ENCODE measurements around the gene MAGIX.
A peak's percentile ranks its signal among the peaks of the same experiment; 100 is the strongest.
"Not testable (repeated sequence)": the region's sequence is repeated elsewhere in the genome, so short reads cannot be mapped to it uniquely, and the experiment has no call there.

Gene MAGIX

DNA sequence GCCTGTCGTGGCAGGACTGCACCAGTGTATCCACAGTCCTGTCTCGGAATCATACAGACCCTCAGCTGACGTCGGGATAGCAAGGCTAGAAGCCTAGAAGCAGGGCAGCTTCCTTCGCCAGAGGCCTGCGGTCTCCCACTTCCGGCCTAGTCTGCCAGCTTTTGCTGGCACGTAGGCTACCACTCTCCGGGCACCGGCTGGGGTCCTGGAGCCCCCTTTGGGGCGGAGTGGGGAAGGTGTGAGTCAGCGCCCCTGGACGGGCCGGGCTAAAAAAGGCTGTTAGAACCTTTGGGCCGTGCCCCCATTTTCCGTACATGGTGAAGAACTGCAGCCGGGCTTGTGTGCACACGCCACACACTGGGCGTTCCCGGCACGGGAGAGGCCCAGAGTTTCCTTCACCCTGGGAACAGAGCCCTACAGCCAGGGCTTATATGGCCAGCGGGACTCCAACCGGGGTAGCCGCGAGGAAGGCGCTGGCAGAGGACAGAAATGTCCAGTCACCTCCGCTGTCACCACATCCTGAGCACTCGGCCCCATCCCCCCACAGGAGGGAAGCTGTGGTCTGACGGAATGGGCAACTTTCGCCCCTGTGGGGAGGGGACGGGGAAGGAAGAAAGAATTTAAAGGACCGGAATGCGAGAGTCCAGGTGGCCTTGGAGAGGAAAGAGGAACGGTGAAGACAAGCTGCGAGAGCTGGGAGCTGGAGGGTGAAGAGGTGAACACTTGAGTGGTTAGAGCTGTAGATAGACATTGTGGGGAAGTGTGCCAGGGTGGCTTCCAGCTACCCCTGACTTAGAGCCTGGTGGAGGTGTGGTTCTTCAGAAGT lies 4.6 kb downstream of the MAGIX start:
- peak overlapping the region; percentile 99 for H3K27ac Mint-ChIP-seq
- intact Hi-C loops (cut with micrococcal nuclease): loop anchor here (5.0 kb wide), 1 partner anchor 45 kb away; the partner anchor contains the start of gene GPKOW
- no peaks in the 10 kb centered on the region for H3K27me3 Mint-ChIP-seq
- no peaks in the 10 kb centered on the region for H3K9me3 Mint-ChIP-seq
- peaks cover 55% of the 10 kb centered on the region for H3K4me1 Mint-ChIP-seq (ENCODE audit: low read depth)
- peak overlapping the region; percentile 83 for H3K4me3 Mint-ChIP-seq
- H3K36me3 Mint-ChIP-seq (ENCODE audit: low read depth): peaks cover 10% of the 10 kb centered on the region

DNA sequence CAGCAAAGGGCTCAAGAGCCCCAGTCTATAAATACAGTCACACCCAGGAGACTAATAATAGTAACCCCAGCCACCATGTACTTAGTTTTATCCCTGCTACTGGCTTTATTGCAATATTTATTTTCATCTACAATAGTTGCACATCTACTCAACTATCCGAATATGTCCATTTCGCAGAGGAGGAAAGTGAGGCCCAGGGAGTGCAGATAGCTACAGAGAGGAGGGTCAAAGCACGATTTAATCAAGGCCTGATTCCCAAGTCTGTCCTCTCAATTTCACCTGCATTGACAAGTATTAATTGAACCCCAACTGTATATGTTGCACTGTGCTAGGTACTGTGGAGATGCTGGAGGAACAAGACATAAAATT lies 5.2 kb downstream of the MAGIX start:
- Mint-ChIP-seq H3K27ac (peak overlapping the region; percentile 99), H3K9me3 (no peaks in the 10 kb centered on the region), H3K4me3 (peak overlapping the region; percentile 83), H3K4me1 (ENCODE audit: low read depth) (peaks cover 58% of the 10 kb centered on the region), H3K27me3 (no peaks in the 10 kb centered on the region), H3K36me3 (ENCODE audit: low read depth) (peaks cover 15% of the 10 kb centered on the region)
- intact Hi-C loops (cut with micrococcal nuclease): loop anchor here (5.0 kb wide), 1 partner anchor 45 kb away; the partner anchor contains the start of gene GPKOW

DNA sequence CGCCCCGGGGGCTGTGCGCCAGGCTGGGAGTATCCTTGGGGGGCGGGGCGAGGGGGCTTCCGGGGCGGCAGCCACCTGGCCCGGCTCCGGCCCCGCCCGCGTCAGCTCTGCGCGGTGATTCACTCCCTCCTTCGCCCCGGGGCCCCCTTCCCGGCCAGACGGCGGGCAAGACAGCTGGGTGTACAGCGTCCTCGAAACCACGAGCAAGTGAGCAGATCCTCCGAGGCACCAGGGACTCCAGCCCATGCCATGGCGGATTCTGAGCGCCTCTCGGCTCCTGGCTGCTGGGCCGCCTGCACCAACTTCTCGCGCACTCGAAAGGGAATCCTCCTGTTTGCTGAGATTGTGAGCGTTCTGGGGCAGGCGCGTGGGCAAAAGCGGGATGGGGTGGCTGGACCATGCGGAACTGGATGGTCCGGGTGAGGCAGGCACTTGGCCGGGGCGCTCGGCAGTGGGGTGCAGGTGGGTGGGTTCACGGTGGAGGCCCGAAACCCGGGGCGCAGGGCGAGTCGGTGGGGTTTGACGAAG lies 9.3 kb downstream of the MAGIX start, which contains the start of gene PLP2:
TSS of gene PLP2 (plus strand) at position 147 of the 528 bp plus-strand sequence. CDS start at position 250, 103 bp downstream.
- Mint-ChIP-seq H3K9me3 (no peaks in the 10 kb centered on the region), H3K4me3 (peak within 1 kb of the TSS; percentile 87), H3K36me3 (ENCODE audit: low read depth) (peaks cover 55% of the 10 kb centered on the region), H3K27ac (peak within 1 kb of the TSS; percentile 94), H3K27me3 (no peaks in the 10 kb centered on the region), H3K4me1 (ENCODE audit: low read depth) (peaks cover 61% of the 10 kb centered on the region)
- intact Hi-C loops (cut with micrococcal nuclease): no loop called here

DNA sequence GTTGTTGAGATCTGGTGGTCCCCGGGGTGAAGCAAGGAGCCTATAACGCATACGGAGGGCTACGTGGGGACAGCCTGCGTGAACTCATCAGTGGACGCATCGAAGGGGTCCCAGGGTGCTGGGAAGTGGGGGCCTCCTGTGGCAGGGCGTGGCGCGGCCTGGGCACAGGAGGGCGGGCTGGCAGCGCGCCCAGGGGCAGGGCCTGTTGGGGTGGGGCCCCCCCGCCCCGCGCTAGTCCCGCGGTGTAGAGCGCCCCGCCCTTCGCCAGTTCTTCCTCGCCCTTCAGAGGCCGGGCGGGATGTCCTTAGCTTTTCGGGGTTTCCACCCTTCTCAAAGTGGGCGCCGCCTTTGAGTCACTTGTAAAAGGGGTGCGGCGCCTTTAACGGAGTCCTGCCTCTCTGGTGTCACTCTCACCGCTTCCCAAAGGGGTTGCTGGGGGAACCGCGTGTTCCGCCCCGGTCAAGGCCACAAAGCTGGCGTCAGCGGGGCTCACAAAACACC lies 9.8 kb downstream of the MAGIX start:
- peak overlapping the region; percentile 94 for H3K27ac Mint-ChIP-seq
- H3K36me3 Mint-ChIP-seq (ENCODE audit: low read depth): peaks cover 56% of the 10 kb centered on the region
- no peaks in the 10 kb centered on the region for H3K9me3 Mint-ChIP-seq
- H3K27me3 Mint-ChIP-seq: no peaks in the 10 kb centered on the region
- peaks cover 62% of the 10 kb centered on the region for H3K4me1 Mint-ChIP-seq (ENCODE audit: low read depth)
- H3K4me3 Mint-ChIP-seq: peak overlapping the region; percentile 87
- intact Hi-C loops (cut with micrococcal nuclease): no loop called here

DNA sequence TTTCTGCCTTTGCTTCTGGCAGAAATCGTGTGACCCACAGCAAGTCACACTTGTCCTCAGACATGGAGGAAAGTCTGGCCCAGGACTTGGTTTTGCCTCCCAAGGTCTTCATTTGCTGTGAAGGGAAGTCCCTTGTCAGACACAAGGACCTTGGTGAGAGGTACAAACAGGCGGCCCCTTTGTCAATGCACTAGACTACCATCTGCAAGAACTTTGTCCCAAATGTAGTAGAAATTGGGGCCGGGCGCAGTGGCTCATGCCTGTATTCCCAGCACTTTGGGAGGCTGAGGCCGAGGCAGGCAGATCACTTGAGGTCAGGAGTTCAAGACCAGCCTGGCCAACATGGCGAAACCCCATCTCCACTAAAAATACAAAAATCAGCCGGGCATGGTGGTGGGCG lies 11.0 kb downstream of the MAGIX start:
- intact Hi-C loops (cut with micrococcal nuclease); H3K27me3 Mint-ChIP-seq; H3K9me3 Mint-ChIP-seq: not testable (repeated sequence)
- Mint-ChIP-seq H3K4me1 (ENCODE audit: low read depth) (peaks cover 69% of the 10 kb centered on the region), H3K4me3 (peak overlapping the region; percentile 87), H3K27ac (peak overlapping the region; percentile 94), H3K36me3 (ENCODE audit: low read depth) (peaks cover 65% of the 10 kb centered on the region)

DNA sequence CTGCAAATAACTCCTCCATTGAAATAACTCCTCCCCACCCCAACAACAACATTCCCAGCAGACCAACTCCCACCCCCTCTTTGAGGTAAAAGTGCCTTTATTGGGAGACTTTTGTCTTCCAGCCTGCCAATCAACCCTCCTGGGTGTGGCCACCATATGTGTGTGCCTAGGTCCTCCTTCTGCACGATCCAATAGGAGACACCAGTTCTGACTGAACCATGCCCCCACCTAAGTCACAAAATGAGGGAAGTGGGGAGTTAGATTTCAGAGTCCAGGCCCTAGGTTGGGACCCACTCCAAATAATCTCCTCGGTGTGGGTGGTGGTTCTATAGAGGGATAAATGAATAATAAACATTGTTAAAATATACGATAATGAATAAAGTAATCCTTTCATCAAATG lies 12.2 kb downstream of the MAGIX start:
- no peak overlapping the region for H3K4me3 Mint-ChIP-seq
- intact Hi-C loops (cut with micrococcal nuclease): no loop called here

DNA sequence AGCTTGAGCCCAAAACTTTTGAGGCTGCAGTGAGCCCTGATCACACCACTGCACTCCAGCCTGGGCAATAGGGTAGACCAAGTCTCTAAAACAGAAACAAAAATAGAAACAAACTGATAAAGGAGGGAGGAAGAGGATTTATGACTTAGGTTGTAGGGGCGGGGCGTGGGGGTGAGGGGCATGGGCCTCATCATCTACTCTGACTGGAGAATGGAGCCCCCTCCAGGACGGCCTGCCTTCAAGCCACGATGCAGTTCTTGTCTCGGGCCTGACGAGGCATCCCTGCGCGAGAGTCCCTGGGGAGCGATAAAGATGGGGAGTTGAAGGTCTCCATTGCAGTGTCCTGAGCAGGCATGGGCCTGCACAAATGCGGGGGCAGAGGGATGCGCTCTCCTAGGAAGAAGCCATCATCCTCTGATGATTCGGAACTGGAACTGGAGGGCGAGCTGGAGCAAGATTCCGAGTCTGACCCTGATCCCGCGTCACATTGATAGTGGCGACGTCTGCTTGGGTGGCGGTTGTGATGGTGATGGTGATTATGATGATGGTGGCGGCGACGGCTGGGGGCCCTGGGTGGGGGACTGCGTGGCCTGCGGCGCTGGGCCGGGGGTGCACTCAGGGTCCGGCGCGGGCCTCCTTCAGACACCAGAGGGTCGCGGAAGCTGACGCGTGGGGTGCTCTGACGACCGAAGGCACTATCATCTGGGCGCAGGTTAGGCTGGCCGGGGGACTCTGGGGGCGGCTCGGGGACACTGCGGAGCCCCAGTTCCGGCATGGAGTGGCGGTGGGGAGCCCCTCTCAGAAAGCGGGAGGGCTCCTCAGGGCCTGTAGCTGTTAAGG lies 13.1 kb downstream of the MAGIX start:
- H3K36me3 Mint-ChIP-seq (ENCODE audit: low read depth): peaks cover 86% of the 10 kb centered on the region
- peaks cover 70% of the 10 kb centered on the region for H3K4me1 Mint-ChIP-seq (ENCODE audit: low read depth)
- H3K27me3 Mint-ChIP-seq: no peaks in the 10 kb centered on the region
- intact Hi-C loops (cut with micrococcal nuclease): no loop called here
- H3K27ac Mint-ChIP-seq: peak overlapping the region; percentile 74
- H3K9me3 Mint-ChIP-seq: no peaks in the 10 kb centered on the region
- H3K4me3 Mint-ChIP-seq: no peak overlapping the region

More for the DNA sequence above, 12.2 kb downstream of the MAGIX start:
- Mint-ChIP-seq H3K36me3 (ENCODE audit: low read depth) (peaks cover 77% of the 10 kb centered on the region), H3K4me1 (ENCODE audit: low read depth) (peaks cover 71% of the 10 kb centered on the region), H3K9me3 (no peaks in the 10 kb centered on the region), H3K27me3 (no peaks in the 10 kb centered on the region), H3K27ac (peak overlapping the region; percentile 74)

DNA sequence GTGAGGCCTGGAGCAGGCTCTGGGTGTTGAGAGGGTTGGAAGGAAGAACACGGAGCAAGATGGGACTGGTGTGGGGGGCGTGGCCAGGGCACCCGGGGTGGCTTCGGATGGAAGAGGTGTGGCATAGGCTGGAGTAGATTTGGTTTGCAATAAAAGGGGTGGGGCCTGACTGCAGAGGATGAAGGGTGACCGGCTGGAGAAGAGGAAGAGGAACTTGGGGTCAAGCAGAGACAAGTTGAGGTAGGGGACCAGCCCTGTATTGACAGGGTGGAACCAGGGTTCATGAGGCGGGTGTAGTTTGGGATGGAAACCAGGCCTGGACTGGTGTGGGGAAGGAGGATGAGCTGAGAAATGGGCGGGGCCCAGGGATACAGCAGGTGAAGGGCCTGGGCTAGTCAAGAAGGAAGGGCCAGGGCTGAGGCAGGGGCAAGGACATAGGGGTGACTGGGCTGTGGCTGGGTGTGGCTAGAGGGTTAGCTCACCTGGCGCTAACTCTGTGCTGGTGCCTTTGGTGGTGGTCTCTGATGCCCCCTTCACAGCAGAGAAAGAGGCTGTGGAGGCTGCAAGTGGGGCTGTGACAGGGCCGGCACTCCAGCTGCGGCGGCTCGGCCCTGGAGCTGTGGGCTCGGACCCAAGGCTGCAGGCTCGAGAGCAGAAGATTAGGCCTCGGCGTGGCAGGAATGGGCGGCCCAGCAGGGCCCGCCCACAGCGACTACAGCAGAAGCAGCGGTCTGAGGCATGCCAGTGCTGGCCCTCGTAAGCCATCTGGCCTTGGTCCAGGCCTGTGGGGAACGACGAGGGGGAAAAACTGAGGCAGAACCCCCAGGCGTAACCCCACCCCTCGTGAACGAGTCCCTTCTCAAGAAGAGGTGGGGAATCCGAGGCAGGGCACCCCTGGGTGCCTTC lies 14.1 kb downstream of the MAGIX start:
- peaks cover 74% of the 10 kb centered on the region for H3K4me1 Mint-ChIP-seq (ENCODE audit: low read depth)
- intact Hi-C loops (cut with micrococcal nuclease): no loop called here
- H3K36me3 Mint-ChIP-seq (ENCODE audit: low read depth): peaks cover 93% of the 10 kb centered on the region
- H3K4me3 Mint-ChIP-seq: peak overlapping the region; percentile 47
- H3K9me3 Mint-ChIP-seq: no peaks in the 10 kb centered on the region
- H3K27ac Mint-ChIP-seq: peak overlapping the region; percentile 74
- no peaks in the 10 kb centered on the region for H3K27me3 Mint-ChIP-seq

DNA sequence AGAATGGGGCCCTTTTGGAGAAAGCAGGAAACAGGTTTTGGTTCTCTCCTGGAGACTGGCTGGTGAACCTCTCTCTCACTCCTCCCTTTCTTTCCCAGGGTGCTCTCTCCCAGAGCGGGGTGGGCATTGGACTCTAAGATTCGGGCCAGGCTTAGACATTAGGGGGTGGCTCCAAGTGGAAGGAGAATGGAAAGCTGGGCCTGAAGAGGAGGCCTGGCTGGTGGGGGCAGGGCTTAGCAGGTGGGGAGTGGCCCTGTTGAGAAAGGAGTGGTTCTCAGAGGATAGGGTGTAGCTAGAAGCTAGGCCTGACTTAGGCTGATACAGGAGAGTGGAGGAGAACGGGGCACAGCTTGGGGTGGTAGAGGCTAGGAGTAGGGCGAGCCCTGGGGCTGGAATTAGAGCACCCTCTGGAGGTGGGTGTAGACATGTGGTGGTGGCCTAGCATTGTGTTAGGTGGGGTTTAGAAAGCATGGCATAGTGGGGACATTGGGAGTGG lies 14.8 kb downstream of the MAGIX start:
- Mint-ChIP-seq H3K27ac (peak overlapping the region; percentile 74), H3K4me1 (ENCODE audit: low read depth) (peaks cover 74% of the 10 kb centered on the region), H3K4me3 (no peak overlapping the region), H3K27me3 (no peaks in the 10 kb centered on the region), H3K9me3 (no peaks in the 10 kb centered on the region), H3K36me3 (ENCODE audit: low read depth) (peaks cover 95% of the 10 kb centered on the region)
- intact Hi-C loops (cut with micrococcal nuclease): no loop called here

DNA sequence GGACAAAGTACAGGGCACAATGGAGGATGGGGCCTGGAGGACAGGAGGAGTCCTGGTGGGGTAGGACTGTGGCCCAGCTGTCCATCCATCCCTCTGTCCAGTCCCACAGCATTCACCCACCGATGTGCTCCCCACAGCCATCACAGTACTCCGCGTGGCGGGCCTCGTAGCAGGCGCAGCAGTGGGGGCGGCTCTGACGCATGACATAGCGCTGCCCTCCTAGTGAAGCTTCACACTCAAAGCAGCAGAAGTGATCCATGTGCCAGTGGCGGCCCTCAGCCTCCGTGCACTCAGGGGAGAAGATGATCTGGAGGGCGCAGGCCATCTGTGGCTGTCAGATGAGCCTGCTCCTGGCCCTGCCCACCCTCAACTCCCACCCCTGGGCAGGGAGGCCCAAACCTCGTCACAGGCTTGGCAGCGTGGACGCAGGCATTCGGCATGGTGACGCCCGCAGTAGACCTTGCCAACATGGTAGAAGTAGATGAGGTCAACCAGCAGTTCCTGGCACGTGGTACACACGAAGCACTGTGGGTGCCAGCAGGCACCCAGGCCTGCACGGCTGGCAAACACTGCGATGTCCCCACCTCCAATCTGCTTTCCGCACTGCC lies 15.4 kb downstream of the MAGIX start:
- peak overlapping the region; percentile 74 for H3K27ac Mint-ChIP-seq
- no peaks in the 10 kb centered on the region for H3K27me3 Mint-ChIP-seq
- H3K4me3 Mint-ChIP-seq: no peak overlapping the region
- peaks cover 95% of the 10 kb centered on the region for H3K36me3 Mint-ChIP-seq (ENCODE audit: low read depth)
- peaks cover 70% of the 10 kb centered on the region for H3K4me1 Mint-ChIP-seq (ENCODE audit: low read depth)
- H3K9me3 Mint-ChIP-seq: no peaks in the 10 kb centered on the region
- intact Hi-C loops (cut with micrococcal nuclease): no loop called here

DNA sequence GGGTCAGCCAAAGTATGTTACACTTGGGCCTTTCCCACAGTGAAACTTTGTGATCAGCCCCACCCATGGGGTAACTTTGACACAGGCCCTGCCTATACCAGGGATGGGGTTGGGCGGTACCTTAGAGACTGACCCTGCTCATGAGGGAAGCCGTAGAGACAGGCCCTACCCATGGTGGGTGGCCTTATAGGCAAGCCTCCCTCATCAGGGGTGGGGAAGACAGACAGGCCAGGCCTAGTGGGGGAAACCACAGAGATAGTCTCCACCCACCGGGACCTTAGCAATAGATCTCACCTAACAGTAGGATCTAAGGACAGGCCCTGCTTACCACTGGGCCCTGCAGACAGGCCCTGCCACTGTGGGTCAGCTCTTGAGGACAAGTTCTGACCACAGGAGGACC lies 16.0 kb downstream of the MAGIX start:
- Mint-ChIP-seq H3K36me3 (ENCODE audit: low read depth) (peaks cover 95% of the 10 kb centered on the region), H3K27ac (no peak overlapping the region), H3K27me3 (no peaks in the 10 kb centered on the region), H3K9me3 (no peaks in the 10 kb centered on the region), H3K4me1 (ENCODE audit: low read depth) (peaks cover 64% of the 10 kb centered on the region), H3K4me3 (no peak overlapping the region)
- intact Hi-C loops (cut with micrococcal nuclease): no loop called here

DNA sequence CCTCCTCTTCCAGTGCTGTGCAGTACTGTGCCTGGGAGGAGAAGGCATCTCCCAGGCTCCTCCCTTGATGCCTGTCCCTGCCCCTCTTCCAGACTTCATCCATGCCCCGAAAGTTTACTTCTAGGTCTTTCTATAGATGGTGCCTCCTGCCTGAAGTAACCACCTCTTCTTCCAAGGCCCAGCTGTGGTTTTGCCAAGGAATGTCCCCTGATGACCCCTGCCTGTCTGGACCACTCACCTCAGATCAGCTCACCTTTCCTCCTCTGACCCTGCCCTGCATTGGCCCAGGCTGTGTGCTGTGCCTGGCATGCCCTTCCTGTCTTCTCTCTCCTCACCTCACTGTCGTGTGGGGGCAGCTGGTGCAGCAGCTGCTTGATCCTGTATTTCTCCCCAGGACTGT lies 16.8 kb downstream of the MAGIX start:
- Mint-ChIP-seq H3K9me3 (no peaks in the 10 kb centered on the region), H3K27ac (no peak overlapping the region), H3K4me1 (ENCODE audit: low read depth) (peaks cover 67% of the 10 kb centered on the region), H3K36me3 (ENCODE audit: low read depth) (peaks cover 96% of the 10 kb centered on the region), H3K4me3 (no peak overlapping the region), H3K27me3 (no peaks in the 10 kb centered on the region)
- intact Hi-C loops (cut with micrococcal nuclease): no loop called here
